ENCODE results near the gene HPCAL1.

HPCAL1 gene

GRCh38 chr2:10437806-10438205 is 135.1 kb downstream of the HPCAL1 start:
- Histone ChIP-seq H3K36me3 (ENCODE audit: control insufficient read depth, insufficient read depth, low read length) (peaks cover 9% of the 10 kb centered on the region), H4K5ac (ENCODE audit: low read length) (no peak overlapping the region), H3K4me2 (ENCODE audit: low read length) (no peak overlapping the region), H3K23ac (ENCODE audit: low read length) (no peak overlapping the region), H3K27ac (ENCODE audit: low read depth, low read length) (no peak overlapping the region), H3K79me2 (ENCODE audit: control insufficient read depth, insufficient read depth, low read length) (no peaks in the 10 kb centered on the region), H3K27me3 (ENCODE audit: insufficient read depth, low read length, poor library complexity) (no peaks in the 10 kb centered on the region), H3K4me1 (ENCODE audit: control insufficient read depth, low read depth, low read length) (no peaks in the 10 kb centered on the region), H2BK120ac (ENCODE audit: low read depth, low read length) (no peak overlapping the region), H3K4ac (ENCODE audit: low read depth, low read length) (no peak overlapping the region), H2AK5ac (ENCODE audit: low read length) (no peak overlapping the region), H4K8ac (ENCODE audit: low read depth, low read length) (no peak overlapping the region), H3K18ac (ENCODE audit: low read length) (no peak overlapping the region), H3K56ac (ENCODE audit: low read length) (no peak overlapping the region), H3K4me3 (ENCODE audit: low read length) (no peak overlapping the region), H2BK15ac (replicated peaks; ENCODE audit: low read depth) (no peak overlapping the region), H3K9ac (ENCODE audit: low read length) (no peak overlapping the region), H3K79me1 (ENCODE audit: low read length) (no peaks in the 10 kb centered on the region), H2BK5ac (ENCODE audit: low read length) (no peak overlapping the region)
- no CpG with 5 or more reads among the region's 9 CpGs for WGBS (ENCODE audit: extremely low coverage, insufficient coverage, low lambda C conversion rate)
- DNase-seq, result no peak

- Histone ChIP-seq H3K18ac (ENCODE audit: low read length) (no peak overlapping the region), H3K4me1 (ENCODE audit: control insufficient read depth, low read depth, low read length) (no peaks in the 10 kb centered on the region), H3K56ac (ENCODE audit: low read length) (no peak overlapping the region), H3K9ac (ENCODE audit: low read length) (no peak overlapping the region), H3K27ac (ENCODE audit: low read depth, low read length) (no peak overlapping the region), H2BK15ac (replicated peaks; ENCODE audit: low read depth) (no peak overlapping the region), H4K8ac (ENCODE audit: low read depth, low read length) (no peak overlapping the region), H3K36me3 (ENCODE audit: control insufficient read depth, insufficient read depth, low read length) (peaks cover 11% of the 10 kb centered on the region), H3K79me1 (ENCODE audit: low read length) (no peaks in the 10 kb centered on the region), H3K79me2 (ENCODE audit: control insufficient read depth, insufficient read depth, low read length) (no peaks in the 10 kb centered on the region), H3K4me2 (ENCODE audit: low read length) (no peak overlapping the region), H3K4me3 (ENCODE audit: low read length) (no peak overlapping the region), H2BK5ac (ENCODE audit: low read length) (no peak overlapping the region), H2BK120ac (ENCODE audit: low read depth, low read length) (no peak overlapping the region), H3K27me3 (ENCODE audit: insufficient read depth, low read length, poor library complexity) (no peaks in the 10 kb centered on the region), H2AK5ac (ENCODE audit: low read length) (no peak overlapping the region), H4K5ac (ENCODE audit: low read length) (no peak overlapping the region), H3K23ac (ENCODE audit: low read length) (no peak overlapping the region), H3K4ac (ENCODE audit: low read depth, low read length) (no peak overlapping the region)
- DNase-seq, result no peak
- no CpG with 5 or more reads among the region's 14 CpGs for WGBS (ENCODE audit: extremely low coverage, insufficient coverage, low lambda C conversion rate)
Measured at GRCh38 chr2:10438688-10439087, 136.0 kb downstream of the HPCAL1 start.

- H3K4me3 ChIP-seq (ENCODE audit: low read length), result no peak overlapping the region
- no peak overlapping the region for H3K9ac ChIP-seq (ENCODE audit: low read length)
- WGBS (ENCODE audit: extremely low coverage, insufficient coverage, low lambda C conversion rate), result no CpG with 5 or more reads among the region's 11 CpGs
- H3K27me3 ChIP-seq (ENCODE audit: insufficient read depth, low read length, poor library complexity), result no peaks in the 10 kb centered on the region
- no peak for DNase-seq
- H3K79me1 ChIP-seq (ENCODE audit: low read length), result no peaks in the 10 kb centered on the region
- H3K4me2 ChIP-seq (ENCODE audit: low read length), result no peak overlapping the region
- H2BK120ac ChIP-seq (ENCODE audit: low read depth, low read length), result no peak overlapping the region
- no peak overlapping the region for H2BK15ac ChIP-seq (replicated peaks; ENCODE audit: low read depth)
- no peak overlapping the region for H3K27ac ChIP-seq (ENCODE audit: low read depth, low read length)
- no peak overlapping the region for H2BK5ac ChIP-seq (ENCODE audit: low read length)
- no peak overlapping the region for H3K18ac ChIP-seq (ENCODE audit: low read length)
- no peak overlapping the region for H3K56ac ChIP-seq (ENCODE audit: low read length)
- no peak overlapping the region for H4K8ac ChIP-seq (ENCODE audit: low read depth, low read length)
- no peaks in the 10 kb centered on the region for H3K4me1 ChIP-seq (ENCODE audit: control insufficient read depth, low read depth, low read length)
- H4K5ac ChIP-seq (ENCODE audit: low read length), result no peak overlapping the region
- H3K79me2 ChIP-seq (ENCODE audit: control insufficient read depth, insufficient read depth, low read length), result no peaks in the 10 kb centered on the region
- H3K4ac ChIP-seq (ENCODE audit: low read depth, low read length), result no peak overlapping the region
- H3K36me3 ChIP-seq (ENCODE audit: control insufficient read depth, insufficient read depth, low read length), result peaks cover 11% of the 10 kb centered on the region
- no peak overlapping the region for H2AK5ac ChIP-seq (ENCODE audit: low read length)
- no peak overlapping the region for H3K23ac ChIP-seq (ENCODE audit: low read length)
Measured at GRCh38 chr2:10439185-10439879, 136.6 kb downstream of the HPCAL1 start.

GRCh38 chr2:10439971-10440370 is 137.3 kb downstream of the HPCAL1 start:
- H3K79me1 ChIP-seq (ENCODE audit: low read length), result no peaks in the 10 kb centered on the region
- no peaks in the 10 kb centered on the region for H3K4me1 ChIP-seq (ENCODE audit: control insufficient read depth, low read depth, low read length)
- no peaks in the 10 kb centered on the region for H3K79me2 ChIP-seq (ENCODE audit: control insufficient read depth, insufficient read depth, low read length)
- H3K18ac ChIP-seq (ENCODE audit: low read length), result no peak overlapping the region
- no peak overlapping the region for H2AK5ac ChIP-seq (ENCODE audit: low read length)
- no peak overlapping the region for H3K27ac ChIP-seq (ENCODE audit: low read depth, low read length)
- H4K8ac ChIP-seq (ENCODE audit: low read depth, low read length), result no peak overlapping the region
- H3K4ac ChIP-seq (ENCODE audit: low read depth, low read length), result no peak overlapping the region
- H3K4me3 ChIP-seq (ENCODE audit: low read length), result no peak overlapping the region
- H3K9ac ChIP-seq (ENCODE audit: low read length), result no peak overlapping the region
- no peak for DNase-seq
- peaks cover 11% of the 10 kb centered on the region for H3K36me3 ChIP-seq (ENCODE audit: control insufficient read depth, insufficient read depth, low read length)
- no peak overlapping the region for H4K5ac ChIP-seq (ENCODE audit: low read length)
- no CpG with 5 or more reads among the region's 8 CpGs for WGBS (ENCODE audit: extremely low coverage, insufficient coverage, low lambda C conversion rate)
- H2BK120ac ChIP-seq (ENCODE audit: low read depth, low read length), result no peak overlapping the region
- no peak overlapping the region for H3K4me2 ChIP-seq (ENCODE audit: low read length)
- H3K56ac ChIP-seq (ENCODE audit: low read length), result no peak overlapping the region
- H3K27me3 ChIP-seq (ENCODE audit: insufficient read depth, low read length, poor library complexity), result no peaks in the 10 kb centered on the region
- no peak overlapping the region for H3K23ac ChIP-seq (ENCODE audit: low read length)
- no peak overlapping the region for H2BK15ac ChIP-seq (replicated peaks; ENCODE audit: low read depth)
- H2BK5ac ChIP-seq (ENCODE audit: low read length), result no peak overlapping the region

- H3K4me3 ChIP-seq (ENCODE audit: low read length), result no peak overlapping the region
- H3K79me2 ChIP-seq (ENCODE audit: control insufficient read depth, insufficient read depth, low read length), result peaks cover 1% of the 10 kb centered on the region
- no peak overlapping the region for H2BK15ac ChIP-seq (replicated peaks; ENCODE audit: low read depth)
- DNase-seq, result no peak
- H3K4me2 ChIP-seq (ENCODE audit: low read length), result no peak overlapping the region
- no peak overlapping the region for H3K4ac ChIP-seq (ENCODE audit: low read depth, low read length)
- no peaks in the 10 kb centered on the region for H3K27me3 ChIP-seq (ENCODE audit: insufficient read depth, low read length, poor library complexity)
- no peaks in the 10 kb centered on the region for H3K79me1 ChIP-seq (ENCODE audit: low read length)
- WGBS (ENCODE audit: extremely low coverage, insufficient coverage, low lambda C conversion rate), result no CpG with 5 or more reads among the region's 6 CpGs
- no peaks in the 10 kb centered on the region for H3K4me1 ChIP-seq (ENCODE audit: control insufficient read depth, low read depth, low read length)
- no peak overlapping the region for H4K5ac ChIP-seq (ENCODE audit: low read length)
- H2BK5ac ChIP-seq (ENCODE audit: low read length), result no peak overlapping the region
- H3K18ac ChIP-seq (ENCODE audit: low read length), result no peak overlapping the region
- no peak overlapping the region for H3K56ac ChIP-seq (ENCODE audit: low read length)
- no peak overlapping the region for H3K23ac ChIP-seq (ENCODE audit: low read length)
- H3K9ac ChIP-seq (ENCODE audit: low read length), result no peak overlapping the region
- no peak overlapping the region for H4K8ac ChIP-seq (ENCODE audit: low read depth, low read length)
- H3K36me3 ChIP-seq (ENCODE audit: control insufficient read depth, insufficient read depth, low read length), result peaks cover 11% of the 10 kb centered on the region
- H3K27ac ChIP-seq (ENCODE audit: low read depth, low read length), result no peak overlapping the region
- H2AK5ac ChIP-seq (ENCODE audit: low read length), result no peak overlapping the region
- no peak overlapping the region for H2BK120ac ChIP-seq (ENCODE audit: low read depth, low read length)
Measured at GRCh38 chr2:10440736-10441135, 138.0 kb downstream of the HPCAL1 start.

GRCh38 chr2:10441948-10442347 is 139.2 kb downstream of the HPCAL1 start:
- no peak overlapping the region for H2BK5ac ChIP-seq (ENCODE audit: low read length)
- no peak overlapping the region for H2BK120ac ChIP-seq (ENCODE audit: low read depth, low read length)
- H3K79me1 ChIP-seq (ENCODE audit: low read length), result no peaks in the 10 kb centered on the region
- H3K27ac ChIP-seq (ENCODE audit: low read depth, low read length), result no peak overlapping the region
- no peak overlapping the region for H3K18ac ChIP-seq (ENCODE audit: low read length)
- no peak overlapping the region for H2BK15ac ChIP-seq (replicated peaks; ENCODE audit: low read depth)
- H3K4me1 ChIP-seq (ENCODE audit: control insufficient read depth, low read depth, low read length), result no peaks in the 10 kb centered on the region
- no peak overlapping the region for H3K9ac ChIP-seq (ENCODE audit: low read length)
- H3K4ac ChIP-seq (ENCODE audit: low read depth, low read length), result no peak overlapping the region
- peaks cover 11% of the 10 kb centered on the region for H3K36me3 ChIP-seq (ENCODE audit: control insufficient read depth, insufficient read depth, low read length)
- no peak overlapping the region for H4K8ac ChIP-seq (ENCODE audit: low read depth, low read length)
- no CpG with 5 or more reads among the region's 8 CpGs for WGBS (ENCODE audit: extremely low coverage, insufficient coverage, low lambda C conversion rate)
- no peak overlapping the region for H3K4me2 ChIP-seq (ENCODE audit: low read length)
- no peak overlapping the region for H3K4me3 ChIP-seq (ENCODE audit: low read length)
- DNase-seq, result no peak
- no peaks in the 10 kb centered on the region for H3K27me3 ChIP-seq (ENCODE audit: insufficient read depth, low read length, poor library complexity)
- H4K5ac ChIP-seq (ENCODE audit: low read length), result no peak overlapping the region
- no peak overlapping the region for H3K56ac ChIP-seq (ENCODE audit: low read length)
- peaks cover 9% of the 10 kb centered on the region for H3K79me2 ChIP-seq (ENCODE audit: control insufficient read depth, insufficient read depth, low read length)
- H2AK5ac ChIP-seq (ENCODE audit: low read length), result no peak overlapping the region
- H3K23ac ChIP-seq (ENCODE audit: low read length), result no peak overlapping the region
